ENCODE data around the gene MAP3K14.
A peak's percentile ranks its signal among the peaks of the same experiment; 100 is the strongest.

MAP3K14 gene

GRCh38 chr17:45233423-45233924 is 83.3 kb downstream of the MAP3K14 start:
- Histone ChIP-seq H3K27me3 (ENCODE audit: low read length) (no peaks in the 10 kb centered on the region), H3F3A (ENCODE audit: insufficient read depth) (peaks cover 22% of the 10 kb centered on the region), H3K4me3 (ENCODE audit: insufficient read depth, low read length, poor library complexity, severe bottlenecking) (no peak overlapping the region), H3K79me2 (ENCODE audit: insufficient read depth, low read length) (peaks cover 33% of the 10 kb centered on the region), H3K9me2 (replicated peaks; ENCODE audit: insufficient read depth, low read length) (no peaks in the 10 kb centered on the region), H3K36me3 (ENCODE audit: low read length) (0 out of 2 replicates have a peak, but pooled peaks cover 4% of the 10 kb centered on the region), H4K20me1 (ENCODE audit: low read depth, low read length) (no peaks in the 10 kb centered on the region), H3K9ac (ENCODE audit: low read length) (no peak overlapping the region), H3K4me2 (ENCODE audit: low read depth, low read length, poor library complexity, severe bottlenecking) (no peak overlapping the region), H3K27ac (ENCODE audit: low read depth, low read length) (no peak overlapping the region), H3K9me3 (ENCODE audit: insufficient read depth, low read length) (no peaks in the 10 kb centered on the region), H2AFZ (ENCODE audit: low read depth, low read length, severe bottlenecking) (no peak overlapping the region)
- TF ChIP-seq, protein P1, sequence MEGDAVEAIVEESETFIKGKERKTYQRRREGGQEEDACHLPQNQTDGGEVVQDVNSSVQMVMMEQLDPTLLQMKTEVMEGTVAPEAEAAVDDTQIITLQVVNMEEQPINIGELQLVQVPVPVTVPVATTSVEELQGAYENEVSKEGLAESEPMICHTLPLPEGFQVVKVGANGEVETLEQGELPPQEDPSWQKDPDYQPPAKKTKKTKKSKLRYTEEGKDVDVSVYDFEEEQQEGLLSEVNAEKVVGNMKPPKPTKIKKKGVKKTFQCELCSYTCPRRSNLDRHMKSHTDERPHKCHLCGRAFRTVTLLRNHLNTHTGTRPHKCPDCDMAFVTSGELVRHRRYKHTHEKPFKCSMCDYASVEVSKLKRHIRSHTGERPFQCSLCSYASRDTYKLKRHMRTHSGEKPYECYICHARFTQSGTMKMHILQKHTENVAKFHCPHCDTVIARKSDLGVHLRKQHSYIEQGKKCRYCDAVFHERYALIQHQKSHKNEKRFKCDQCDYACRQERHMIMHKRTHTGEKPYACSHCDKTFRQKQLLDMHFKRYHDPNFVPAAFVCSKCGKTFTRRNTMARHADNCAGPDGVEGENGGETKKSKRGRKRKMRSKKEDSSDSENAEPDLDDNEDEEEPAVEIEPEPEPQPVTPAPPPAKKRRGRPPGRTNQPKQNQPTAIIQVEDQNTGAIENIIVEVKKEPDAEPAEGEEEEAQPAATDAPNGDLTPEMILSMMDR (IDR thresholded peaks at IDR 0.05; ENCODE audit: insufficient read depth, low read length, poor library complexity, severe bottlenecking), result no peak
- TF ChIP-seq EZH2phosphoT487 (conservative IDR thresholded peaks at IDR 0.05; ENCODE audit: low read length), result no peak

DNA sequence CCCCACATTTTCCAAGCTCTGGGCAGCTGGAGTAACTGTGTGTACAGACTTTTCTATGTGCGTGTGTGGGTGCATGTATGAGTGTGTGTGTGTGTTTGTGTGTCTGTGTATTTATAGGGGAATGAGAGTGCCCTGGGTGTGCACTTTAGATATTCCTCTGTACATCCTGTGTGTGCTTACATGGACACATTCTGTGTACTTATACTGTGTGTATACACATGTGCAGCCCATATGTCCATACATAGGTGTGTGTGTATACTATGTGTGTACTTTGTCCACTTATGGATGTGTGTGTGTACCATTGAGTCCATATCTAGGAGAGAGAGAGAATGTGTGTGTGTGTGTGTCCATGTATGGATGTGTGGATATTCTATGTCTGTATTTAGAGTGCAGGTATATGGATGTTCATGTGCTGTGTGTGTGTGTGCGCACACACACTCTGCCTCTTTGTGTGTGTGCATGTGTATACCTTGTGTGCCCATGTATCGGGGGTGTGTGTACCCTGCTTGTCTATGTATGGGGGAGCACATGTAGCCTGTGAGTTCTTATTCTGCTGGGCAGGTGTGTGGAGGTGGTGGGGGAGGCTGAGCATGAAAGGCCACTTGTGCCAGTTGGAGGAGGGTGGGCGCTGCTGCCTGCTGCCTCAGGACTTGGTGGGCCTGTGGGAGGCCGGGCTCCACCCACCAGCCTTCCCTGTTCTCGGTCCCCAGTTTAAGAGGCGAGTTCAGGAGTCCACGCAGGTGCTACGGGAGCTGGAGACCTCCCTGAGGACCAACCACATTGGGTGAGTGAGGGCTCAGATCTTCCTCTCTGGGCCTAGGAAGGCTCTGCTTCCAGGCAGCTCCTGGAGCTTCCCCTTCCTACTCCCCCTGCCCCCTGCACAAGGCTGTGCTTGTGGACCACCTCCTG is 84.1 kb downstream of the MAP3K14 start:
- no peak overlapping the region for H3K4me2 ChIP-seq (ENCODE audit: low read depth, low read length, poor library complexity, severe bottlenecking)
- H3K4me3 ChIP-seq (ENCODE audit: insufficient read depth, low read length, poor library complexity, severe bottlenecking), result no peak overlapping the region
- no peaks in the 10 kb centered on the region for H3K27me3 ChIP-seq (ENCODE audit: low read length)
- H3K27ac ChIP-seq (ENCODE audit: low read depth, low read length), result 0 out of 2 replicates have a peak overlapping the region, but pooled peaks have one; percentile 3
- H3K36me3 ChIP-seq (ENCODE audit: low read length), result 0 out of 2 replicates have a peak, but pooled peaks cover 4% of the 10 kb centered on the region
- H3K9ac ChIP-seq (ENCODE audit: low read length), result no peak overlapping the region
- H4K20me1 ChIP-seq (ENCODE audit: low read depth, low read length), result no peaks in the 10 kb centered on the region
- TF ChIP-seq, protein P1 (IDR thresholded peaks at IDR 0.05; ENCODE audit: insufficient read depth, low read length, poor library complexity, severe bottlenecking), result no peak
- TF ChIP-seq EZH2phosphoT487 (conservative IDR thresholded peaks at IDR 0.05; ENCODE audit: low read length), result no peak
- H2AFZ ChIP-seq (ENCODE audit: low read depth, low read length, severe bottlenecking), result no peak overlapping the region
- peaks cover 34% of the 10 kb centered on the region for H3K79me2 ChIP-seq (ENCODE audit: insufficient read depth, low read length)
- H3F3A ChIP-seq (ENCODE audit: insufficient read depth), result peaks cover 29% of the 10 kb centered on the region
- H3K9me2 ChIP-seq (replicated peaks; ENCODE audit: insufficient read depth, low read length), result no peaks in the 10 kb centered on the region
- no peaks in the 10 kb centered on the region for H3K9me3 ChIP-seq (ENCODE audit: insufficient read depth, low read length)

DNA sequence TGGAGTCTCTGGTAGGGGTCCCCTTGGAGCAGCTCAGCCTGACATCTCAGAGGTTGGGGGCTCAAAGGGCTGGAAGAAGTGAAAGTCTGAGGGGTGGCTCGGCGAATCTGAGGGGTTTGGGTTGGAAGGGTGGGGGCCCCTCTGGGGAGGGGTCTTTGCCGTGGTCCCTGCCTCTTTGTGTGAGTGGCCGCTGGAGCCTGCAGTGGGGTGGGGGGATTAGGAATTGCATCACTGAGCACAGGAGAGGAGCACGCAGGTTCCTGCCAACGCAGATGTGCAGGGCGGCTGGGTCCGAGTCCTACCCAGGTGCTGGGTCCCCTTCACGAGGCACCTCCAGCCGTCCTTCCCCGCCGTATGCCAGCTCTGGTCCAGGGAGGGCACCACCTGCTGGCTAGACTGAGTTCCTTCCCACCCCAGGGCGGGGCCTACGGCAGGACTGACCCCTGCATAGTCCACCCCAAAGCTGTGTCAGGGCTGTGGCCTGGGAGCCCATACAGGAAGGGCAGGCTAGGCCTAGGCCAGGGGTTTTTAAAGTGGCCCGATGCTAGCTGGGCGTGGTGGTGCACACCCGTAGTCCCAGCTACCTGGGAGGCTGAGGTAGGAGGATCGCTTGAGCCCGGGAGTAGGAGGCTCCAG is 85.2 kb downstream of the MAP3K14 start:
- Histone ChIP-seq H4K20me1 (ENCODE audit: low read depth, low read length) (no peaks in the 10 kb centered on the region), H3K27ac (ENCODE audit: low read depth, low read length) (peak overlapping the region; percentile 99), H3K27me3 (ENCODE audit: low read length) (no peaks in the 10 kb centered on the region), H3F3A (ENCODE audit: insufficient read depth) (peaks cover 41% of the 10 kb centered on the region), H3K79me2 (ENCODE audit: insufficient read depth, low read length) (peaks cover 38% of the 10 kb centered on the region), H3K9me2 (replicated peaks; ENCODE audit: insufficient read depth, low read length) (no peaks in the 10 kb centered on the region), H3K4me2 (ENCODE audit: low read depth, low read length, poor library complexity, severe bottlenecking) (peak overlapping the region; percentile 92), H3K9ac (ENCODE audit: low read length) (peak overlapping the region; percentile 98), H2AFZ (ENCODE audit: low read depth, low read length, severe bottlenecking) (no peak overlapping the region), H3K9me3 (ENCODE audit: insufficient read depth, low read length) (no peaks in the 10 kb centered on the region), H3K36me3 (ENCODE audit: low read length) (no peaks in the 10 kb centered on the region), H3K4me3 (ENCODE audit: insufficient read depth, low read length, poor library complexity, severe bottlenecking) (no peak overlapping the region)
- TF ChIP-seq, protein P1 (IDR thresholded peaks at IDR 0.05; ENCODE audit: insufficient read depth, low read length, poor library complexity, severe bottlenecking), result peak; percentile 72
- TF ChIP-seq EZH2phosphoT487 (conservative IDR thresholded peaks at IDR 0.05; ENCODE audit: low read length), result no peak
